LoVo (cell line): ENCODE measurements around the gene PDE1C.
A peak's percentile ranks its signal among the peaks of the same experiment; 100 is the strongest.
"Not testable (repeated sequence)": the region's sequence is repeated elsewhere in the genome, so short reads cannot be mapped to it uniquely, and the experiment has no call there.

Experiments used
- DNase-seq: peaks from one replicate; pipeline ENCODE4 v3.0.0-alpha.2; 2016; ENCODE audit warnings: low spot score

PDE1C gene

GRCh38 chr7:32070406-32071360 is at the start of gene PDE1C:
TSS of gene PDE1C (minus strand) at chr7:32070407.
- no peak for DNase-seq

- no peak for DNase-seq
Observed at GRCh38 chr7:32119790-32120196, 49.6 kb upstream of the PDE1C start.

- DNase-seq = no peak
Observed at GRCh38 chr7:32117837-32118236, 47.6 kb upstream of the PDE1C start.

- DNase-seq = peak; percentile 20
Observed at GRCh38 chr7:32116436-32116835, 46.2 kb upstream of the PDE1C start.

- DNase-seq = peak; percentile 38
Observed at GRCh38 chr7:32115831-32116230, 45.6 kb upstream of the PDE1C start.

- DNase-seq = peak; percentile 38
Observed at GRCh38 chr7:32108651-32109050, 38.4 kb upstream of the PDE1C start.

DNA sequence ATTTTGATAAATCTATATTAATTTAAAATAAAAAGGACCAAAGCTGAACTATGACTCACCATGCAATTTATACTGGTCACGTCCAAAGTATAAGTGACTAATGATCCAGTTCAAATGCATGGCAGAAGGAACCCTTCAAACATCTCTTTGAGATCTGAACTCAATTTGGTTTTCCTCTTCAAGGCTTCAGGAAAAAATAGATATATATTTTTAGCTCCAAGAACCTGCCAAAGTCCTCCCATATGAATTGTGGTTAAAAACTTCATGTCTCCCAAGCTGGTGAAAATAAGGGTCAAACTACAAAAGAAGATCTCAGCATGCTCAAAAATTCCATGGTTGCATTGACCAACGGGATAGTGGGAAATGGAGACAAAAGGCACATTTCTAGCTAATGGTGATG is 34.6 kb upstream of the PDE1C start:
- DNase-seq = no peak

DNA sequence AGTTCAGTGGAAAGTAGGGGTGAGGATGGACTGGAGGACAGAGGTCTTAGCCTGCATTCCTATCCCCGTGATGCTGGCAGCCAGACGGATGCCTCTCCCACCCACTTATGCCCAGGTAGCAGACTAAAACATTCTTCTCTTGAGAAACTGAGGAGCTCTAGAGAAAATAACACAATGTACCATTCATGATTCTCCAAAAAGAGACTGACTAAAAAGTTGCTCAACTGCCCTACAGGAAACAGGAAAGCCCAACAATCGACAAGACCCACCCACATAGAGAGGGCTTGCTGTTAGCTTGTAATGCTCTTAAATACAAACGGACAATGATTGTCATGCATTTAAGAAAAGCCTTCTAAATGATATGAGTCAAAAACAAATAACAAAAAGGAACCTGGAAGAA is 33.2 kb upstream of the PDE1C start:
- DNase-seq = no peak

GRCh38 chr7:32102432-32102873 is 32.2 kb upstream of the PDE1C start:
- DNase-seq = peak; percentile 33

DNA sequence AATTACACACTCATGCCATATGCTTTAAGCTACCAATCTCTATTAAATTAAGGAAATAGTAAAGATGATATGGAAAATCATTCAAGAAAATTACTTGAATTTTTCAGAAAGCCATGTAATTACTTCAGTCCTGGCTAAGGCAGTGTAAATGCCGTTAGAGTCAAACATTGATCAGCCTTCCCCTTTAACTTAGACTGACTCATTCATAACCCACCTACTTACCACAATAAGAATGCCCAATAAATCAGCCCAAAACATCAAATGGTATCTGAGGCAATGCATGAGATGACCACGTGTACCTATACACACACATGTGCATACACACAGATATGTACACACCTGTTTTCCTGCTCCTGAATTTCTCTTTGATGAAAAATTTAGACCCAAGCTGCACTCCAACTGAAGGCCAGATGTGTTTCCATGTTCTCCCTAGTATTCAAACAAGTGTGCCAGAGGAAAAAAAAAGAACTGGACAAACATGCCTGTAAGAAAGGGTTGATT is 30.2 kb upstream of the PDE1C start:
- no peak for DNase-seq

GRCh38 chr7:32094516-32094915 is 24.3 kb upstream of the PDE1C start:
- DNase-seq = no peak

DNA sequence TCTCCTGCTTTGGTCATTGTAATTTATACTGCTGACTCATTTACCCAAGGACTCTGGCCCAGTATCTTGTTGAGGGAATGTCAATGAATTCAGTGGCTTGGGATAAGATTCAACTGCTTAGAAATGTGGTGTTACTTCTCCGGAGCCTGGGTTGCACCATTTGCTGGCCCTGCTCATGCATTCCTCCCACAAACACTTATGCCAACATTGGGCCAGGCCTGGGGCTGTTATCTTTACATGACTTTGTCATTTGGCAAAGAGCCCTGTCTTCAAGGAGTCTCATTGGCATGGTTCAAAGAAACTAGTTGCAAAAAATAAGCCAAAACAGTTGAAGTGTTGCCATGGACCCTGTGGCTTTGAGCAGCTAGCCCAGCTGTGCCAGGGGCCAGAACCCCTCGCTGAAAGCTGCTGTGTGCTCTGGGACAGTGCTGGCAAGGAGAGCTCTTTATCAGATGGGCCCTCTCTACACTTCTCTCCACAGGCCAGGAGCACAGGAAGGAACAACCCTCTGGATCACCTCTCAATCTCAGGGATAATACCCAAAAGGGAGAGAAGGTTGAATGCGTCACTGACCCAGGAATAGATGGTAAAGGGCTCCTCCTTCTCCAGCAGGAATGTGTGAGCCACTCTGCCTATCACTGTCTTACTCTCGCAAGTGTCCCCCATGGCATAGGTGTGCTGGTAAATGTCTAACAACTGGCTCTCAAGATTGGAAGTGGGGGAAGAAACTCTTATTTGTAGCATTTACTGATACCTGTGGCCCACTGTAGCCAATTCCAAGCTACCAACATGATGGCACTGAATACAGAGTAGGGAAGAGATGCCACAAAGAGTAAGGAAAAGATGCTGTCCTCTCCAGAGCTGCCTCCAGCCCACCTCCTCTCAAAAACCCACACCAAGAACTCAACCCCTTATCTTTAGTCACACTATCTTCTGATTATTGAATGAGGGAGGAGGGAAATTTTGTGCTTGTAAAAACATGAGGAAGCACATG is 23.5 kb upstream of the PDE1C start:
- peak; percentile 47 for DNase-seq

DNA sequence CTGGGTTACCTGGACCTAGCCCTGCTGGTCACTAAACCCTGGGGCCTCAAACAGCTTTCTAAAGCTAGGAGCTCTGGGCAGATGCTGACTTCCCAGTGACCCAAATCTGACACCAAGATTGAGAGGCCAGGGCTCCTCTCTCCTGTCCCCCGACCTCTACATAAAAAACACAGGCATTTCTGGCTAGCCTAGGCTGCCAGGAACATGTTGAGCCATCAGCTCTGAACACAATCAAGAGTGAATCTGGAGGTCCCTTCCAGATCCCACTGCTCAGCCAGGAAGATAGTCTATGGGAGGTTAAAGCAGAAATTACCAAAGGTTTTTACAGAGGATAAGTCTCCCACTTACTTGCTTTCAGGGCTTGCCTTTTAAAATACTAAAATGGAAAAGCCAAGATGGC is 22.1 kb upstream of the PDE1C start:
- no peak for DNase-seq

- DNase-seq = no peak
Observed at GRCh38 chr7:32091608-32092210, 21.5 kb upstream of the PDE1C start.

GRCh38 chr7:32089678-32090077 is 19.5 kb upstream of the PDE1C start:
- no peak for DNase-seq

GRCh38 chr7:32089256-32089655 is 19.0 kb upstream of the PDE1C start:
- DNase-seq = no peak

- DNase-seq = no peak
Observed at GRCh38 chr7:32088451-32088881, 18.3 kb upstream of the PDE1C start.

GRCh38 chr7:32079510-32079909 is 9.3 kb upstream of the PDE1C start:
- no peak for DNase-seq

GRCh38 chr7:32078824-32079223 is 8.6 kb upstream of the PDE1C start:
- DNase-seq = no peak

GRCh38 chr7:32077806-32078205 is 7.6 kb upstream of the PDE1C start:
- DNase-seq = no peak

DNA sequence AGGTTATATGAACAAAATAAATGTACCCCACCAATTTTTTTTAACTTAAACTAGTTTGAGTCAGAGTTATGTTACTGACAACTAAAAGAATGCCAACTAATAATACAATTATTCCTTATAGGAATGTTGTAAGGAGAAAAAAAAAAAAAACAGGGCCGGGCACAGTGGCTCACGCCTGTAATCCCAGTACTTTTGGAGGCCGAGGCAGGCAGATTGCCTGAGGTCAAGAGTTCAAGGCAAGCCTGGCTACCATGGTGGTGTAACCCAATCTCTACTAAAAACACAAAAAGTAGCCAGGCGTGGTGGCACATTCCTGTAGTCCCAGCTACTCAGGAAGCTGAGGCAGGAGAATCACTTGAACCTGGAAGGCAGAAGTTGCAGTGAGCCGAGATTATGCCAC is 6.6 kb upstream of the PDE1C start:
- not testable (repeated sequence) for DNase-seq

- DNase-seq = no peak
Observed at GRCh38 chr7:32075612-32076011, 5.4 kb upstream of the PDE1C start.
